K562 (cell line): ENCODE results near the gene WNT3. TPM values are rescaled to one million over a fixed set of nuclear protein-coding genes. Genes with fewer than 3 reads are reported as not detected.
A peak's percentile ranks its signal among the peaks of the same experiment; 100 is the strongest.

ENCODE experiments used
- ATF1 ChIP-seq, 2 experiments: fragments of 450-650 bp in 1 of 2; IDR thresholded peaks; 2 replicates each; pipeline ENCODE4 v1.6.1; 2016; ENCODE audit warnings: missing compliant biosample characterization in 1 of 2, missing genetic modification characterization in 1 of 2
- BDP1 ChIP-seq: IDR thresholded peaks from 3 replicates; pipeline ENCODE4 v1.6.1; 2011; ENCODE audit not compliant: insufficient read length, insufficient read depth
- CBX5 ChIP-seq: IDR thresholded peaks from 2 replicates; pipeline ENCODE4 v1.6.1; 2014; ENCODE audit warnings: low read depth, borderline replicate concordance
- CHD4 ChIP-seq: fragments of 200-600 bp; sonication (generic); IDR thresholded peaks from 3 replicates; pipeline ENCODE4 v1.6.1; 2012; ENCODE audit warnings: low read depth, mild to moderate bottlenecking, mixed read lengths, low read length, inconsistent platforms; ENCODE audit not compliant: insufficient read depth, insufficient replicate concordance, poor library complexity, severe bottlenecking
- CTBP1 ChIP-seq: fragments of 450-650 bp; IDR thresholded peaks from 2 replicates; pipeline ENCODE4 v1.6.1; 2016; ENCODE audit warnings: borderline replicate concordance
- CUX1 ChIP-seq: fragments of 200-800 bp; sonication (Bioruptor generic); IDR thresholded peaks from 2 replicates; pipeline ENCODE4 v1.6.1; 2016; ENCODE audit warnings: missing genetic modification characterization, missing compliant biosample characterization
- KDM2B ChIP-seq: fragments of 250-450 bp; sonication (Bioruptor Pico); IDR thresholded peaks from 2 replicates; pipeline ENCODE4 v1.8.0; 2021; ENCODE audit warnings: mild to moderate bottlenecking, moderate library complexity
- MBD2 ChIP-seq: sonication (generic); IDR thresholded peaks from 2 replicates; pipeline ENCODE4 v1.6.1; 2016; ENCODE audit warnings: low read depth, borderline replicate concordance
- MEF2A ChIP-seq: IDR thresholded peaks from 2 replicates; pipeline ENCODE4 v1.6.1; 2011; ENCODE audit warnings: low read depth, mild to moderate bottlenecking, low read length, moderate library complexity; ENCODE audit not compliant: control insufficient read depth
- NELFE ChIP-seq: IDR thresholded peaks from 2 replicates; pipeline ENCODE4 v1.6.1; 2011; ENCODE audit warnings: mild to moderate bottlenecking; ENCODE audit not compliant: insufficient read depth, insufficient read length
- PTTG1 ChIP-seq: fragments of 450-650 bp; IDR thresholded peaks from 2 replicates; pipeline ENCODE4 v1.6.1; 2016; ENCODE audit warnings: low read depth, mild to moderate bottlenecking, missing genetic modification characterization, missing compliant biosample characterization
- SETDB1 ChIP-seq: IDR thresholded peaks from one replicate; pipeline ENCODE4 v1.6.1; 2012; ENCODE audit warnings: low read length, control low read depth, inconsistent platforms
- SNAPC5 ChIP-seq: fragments of 250-450 bp; sonication (Bioruptor Pico); IDR thresholded peaks from 2 replicates; pipeline ENCODE4 v1.8.0; 2021; ENCODE audit warnings: moderate library complexity, mild to moderate bottlenecking, inconsistent platforms
- SREBF1 ChIP-seq: fragments of 150-350 bp; IDR thresholded peaks from 2 replicates; pipeline ENCODE4 v1.6.1; 2014; ENCODE audit warnings: antibody characterized with exemption, low read depth, low read length, borderline replicate concordance
- STAG1 ChIP-seq: sonication (generic); formaldehyde crosslinking; IDR thresholded peaks from 2 replicates; pipeline ENCODE4 v1.5.0; 2020; ENCODE audit warnings: missing genetic modification reagents, borderline replicate concordance
- ZEB2 ChIP-seq: fragments of 450-650 bp; IDR thresholded peaks from 2 replicates; pipeline ENCODE4 v1.6.1; 2016
- ZFPM2 ChIP-seq: fragments of 250-450 bp; sonication (Bioruptor Pico); IDR thresholded peaks from 2 replicates; pipeline ENCODE4 v1.5.1; 2022; ENCODE audit warnings: mild to moderate bottlenecking
- ZFX ChIP-seq: sonication (generic); formaldehyde crosslinking; IDR thresholded peaks from 2 replicates; pipeline ENCODE4 v1.8.0; 2022; ENCODE audit warnings: mild to moderate bottlenecking, missing genetic modification reagents, moderate library complexity
- ZNF668 ChIP-seq: fragments of 250-450 bp; sonication (Bioruptor Pico); IDR thresholded peaks from 2 replicates; pipeline ENCODE4 v1.8.0; 2022; ENCODE audit warnings: mild to moderate bottlenecking, inconsistent platforms
- ZNF696 ChIP-seq: fragments of 250-450 bp; sonication (Bioruptor Pico); conservative IDR thresholded peaks from 2 replicates; pipeline ENCODE4 v1.4.0; 2020; ENCODE audit warnings: mild to moderate bottlenecking, moderate library complexity
- polyA plus RNA-seq, 8 experiments: library from polyadenylated mRNA; depleted of rRNA in 4 of 8; stranded (reverse) in 5 of 8; unstranded in 3 of 8; fragments of >200 nt; fragmentation: Nextera tagmentation in 2 of 8; fragmentation: Illumina TruSeq in 1 of 8; extraction: Ambion mirVana in 2 of 8; extraction: Trizol in 1 of 8; gene quantifications; 2 replicates each; pipeline versions ENCODE4 v1.2.1 to v1.2.3, GENCODE V29; 2011 to 2014; ENCODE audit warnings: inconsistent platforms in 1 of 8, missing spikeins in 1 of 8
- total RNA-seq, 7 experiments: library from RNA; depleted of rRNA in 6 of 7; stranded (reverse); fragments of >200 nt in 6 of 7; fragmentation: Illumina TruSeq in 2 of 7; extraction: Trizol in 2 of 7; gene quantifications; 2 replicates each; pipeline versions ENCODE4 v1.2.1 to v1.2.3, GENCODE V29; 2011 to 2021; ENCODE audit warnings: low replicate concordance in 1 of 7
- TF ChIP-seq, protein P1 (sequence below): fragments of 450-650 bp; IDR thresholded peaks from 2 replicates; pipeline ENCODE4 v1.7.0; 2016; ENCODE audit warnings: borderline replicate concordance

Gene WNT3
- total and polyA plus RNA-seq, 9 of the 15 experiments (the other 6 are each of a cell fraction or from before 2014, with no cell fraction given): 1.5 to 6.1 (median 3.3) TPM

GRCh38 chr17:46818929-46819859 is 702 bp upstream of the WNT3 start (continued):
- TF ChIP-seq NELFE (no peak), STAG1 (CRISPR knock-in tag) (no peak), CHD4 (no peak), ZFPM2 (CRISPR knock-in tag) (no peak), MEF2A (no peak), SNAPC5 (CRISPR knock-in tag) (no peak), ZFX (CRISPR knock-in tag) (peak; percentile 80), BDP1 (no peak), MBD2 (no peak), SETDB1 (no peak), PTTG1 (tag) (no peak), CTBP1 (no peak; the same call in 1 of the 2 replicates), ZNF696 (CRISPR knock-in tag) (no peak), KDM2B (CRISPR knock-in tag) (no peak; the same call in 1 of the 2 replicates), SREBF1 (no peak), ZEB2 (no peak), ZNF668 (no peak), ATF1 (CRISPR knock-in tag; IDR thresholded peaks at IDR 0.05) (no peak), ATF1 (tag; IDR thresholded peaks at IDR 0.05) (peak; percentile 54; the same call in 1 of the 2 replicates), CUX1 (no peak), CBX5 (no peak)
- TF ChIP-seq, protein P1, sequence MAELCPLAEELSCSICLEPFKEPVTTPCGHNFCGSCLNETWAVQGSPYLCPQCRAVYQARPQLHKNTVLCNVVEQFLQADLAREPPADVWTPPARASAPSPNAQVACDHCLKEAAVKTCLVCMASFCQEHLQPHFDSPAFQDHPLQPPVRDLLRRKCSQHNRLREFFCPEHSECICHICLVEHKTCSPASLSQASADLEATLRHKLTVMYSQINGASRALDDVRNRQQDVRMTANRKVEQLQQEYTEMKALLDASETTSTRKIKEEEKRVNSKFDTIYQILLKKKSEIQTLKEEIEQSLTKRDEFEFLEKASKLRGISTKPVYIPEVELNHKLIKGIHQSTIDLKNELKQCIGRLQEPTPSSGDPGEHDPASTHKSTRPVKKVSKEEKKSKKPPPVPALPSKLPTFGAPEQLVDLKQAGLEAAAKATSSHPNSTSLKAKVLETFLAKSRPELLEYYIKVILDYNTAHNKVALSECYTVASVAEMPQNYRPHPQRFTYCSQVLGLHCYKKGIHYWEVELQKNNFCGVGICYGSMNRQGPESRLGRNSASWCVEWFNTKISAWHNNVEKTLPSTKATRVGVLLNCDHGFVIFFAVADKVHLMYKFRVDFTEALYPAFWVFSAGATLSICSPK: no peak
